Motor neuron (in vitro differentiated cells): Measurements from ENCODE around the gene PRXL2B. TPM values are rescaled to one million over a fixed set of nuclear protein-coding genes. Genes with fewer than 3 reads are reported as not detected.
A peak's percentile ranks its signal among the peaks of the same experiment; 100 is the strongest.
"Not testable (repeated sequence)": the region's sequence is repeated elsewhere in the genome, so short reads cannot be mapped to it uniquely, and the experiment has no call there.

Experiments
- ATAC-seq, 8 experiments: fragments of 200-7000 bp; cut with Tn5 transposase; replicated peaks in 6 of 8; 2 replicates each; pipeline ENCODE4 v1.8.0; 2021; ENCODE audit warnings: mild to moderate bottlenecking in 8 of 8, moderate library complexity in 8 of 8
- H3K27ac ChIP-seq, 2 donors: fragments of 250-450 bp; sonication (Bioruptor Pico); 2 replicates each; pipeline ENCODE4 v1.9.0; 2021; ENCODE audit warnings: antibody characterized with exemption in 2 of 2, mild to moderate bottlenecking in 2 of 2, moderate library complexity in 1 of 2
- H3K4me1 ChIP-seq, 2 donors: fragments of 250-450 bp; sonication (Bioruptor Pico); replicated peaks in 1 of 2; 2 replicates each; pipeline ENCODE4 v1.6.1; 2021; ENCODE audit warnings: antibody characterized with exemption in 2 of 2, mild to moderate bottlenecking in 2 of 2, moderate library complexity in 1 of 2
- H3K4me3 ChIP-seq, 5 donors: fragments of 250-450 bp; sonication (Bioruptor Pico); 2 replicates each; pipeline ENCODE4 v1.9.0; 2021; ENCODE audit warnings: antibody characterized with exemption in 5 of 5, mild to moderate bottlenecking in 5 of 5, moderate library complexity in 4 of 5
- WGBS, 10 experiments: fragments of 450-650 bp; shearing (Covaris generic); methylation state at CpG; one replicate each; pipeline ENCODE4 v1.0.0; 2022; 5-methylcytosine and 5-hydroxymethylcytosine counted together
- in situ Hi-C, 9 experiments: fragments of 400-800 bp; cut with MboI; loops; one replicate each; pipeline ENCODE4 v1.15.0; 2021; ENCODE audit warnings: low sequenced_read_pairs in 9 of 9, low pct_unique_long_range_greater_than_20kb in 2 of 9; ENCODE audit not compliant: unreplicated experiment in 9 of 9
- total RNA-seq, 8 experiments: library from RNA; unstranded; fragments of 300-600 nt; gene quantifications; 2 replicates each; pipeline versions ENCODE4 v1.2.3 to v1.2.4, GENCODE V29; 2022

PRXL2B gene
- total RNA-seq, 8 experiments from 2014 or later: 9.7 to 33.4 (median 18.6) TPM

GRCh38 chr1:2544875-2545640, 41.5 kb upstream of the PRXL2B start:
- H3K4me3 ChIP-seq: peak overlapping the region in 2 of 5 donors; percentile 14 to 26
- peaks cover 85 to 91% of the 10 kb centered on the region in 2 donors for H3K4me1 ChIP-seq
- in situ Hi-C loops: loop anchor here in 5 of 9 experiments (10.0 to 25.0 kb wide), 4 partner anchors 108 to 133 kb away; partner anchors contain the start of gene PEX10 (in 3 of the 5)
- WGBS, 10 experiments: 16 to 76% (median 29%) methylated on average over 1 to 7 of the region's 19 CpGs; no CpG with 5 or more reads in 4 of the 10 experiments
- H3K27ac ChIP-seq: peak overlapping the region; percentile 84 to 94
- no peak for ATAC-seq

- peak; percentile 13 to 70 (median 40) for ATAC-seq
- 0 to 60% methylated on average over 1 of the region's 43 CpGs; no CpG with 5 or more reads in 8 of the 10 experiments for WGBS, 10 experiments
- in situ Hi-C loops: loop anchor here in 5 of 9 experiments (10.0 to 25.0 kb wide), 4 partner anchors 109 to 134 kb away; partner anchors contain the start of gene PEX10 (in 3 of the 5)
- Histone ChIP-seq H3K4me1 (peaks cover 80 to 88% of the 10 kb centered on the region in 2 donors), H3K27ac (peak overlapping the region; percentile 84 to 94), H3K4me3 (peak overlapping the region in 3 of 5 donors; percentile 16 to 31 (median 30))
Observed at GRCh38 chr1:2545754-2546514, 40.6 kb upstream of the PRXL2B start.

GRCh38 chr1:2546515-2547209, 39.9 kb upstream of the PRXL2B start:
- peak overlapping the region; percentile 80 to 92 for H3K27ac ChIP-seq
- peaks cover 78 to 81% of the 10 kb centered on the region in 2 donors for H3K4me1 ChIP-seq
- peak overlapping the region in 3 of 5 donors; percentile 12 to 31 (median 30) for H3K4me3 ChIP-seq
- in situ Hi-C loops: loop anchor here in 5 of 9 experiments (10.0 to 25.0 kb wide), 4 partner anchors 109 to 134 kb away; partner anchors contain the start of gene PEX10 (in 3 of the 5)
- peak; percentile 19 to 66 (median 34) for ATAC-seq
- 3 to 20% (median 5%) methylated on average over 2 to 19 of the region's 52 CpGs; no CpG with 5 or more reads in 5 of the 10 experiments for WGBS, 10 experiments

- H3K4me3 ChIP-seq: peak overlapping the region in 3 of 5 donors; percentile 1 to 31 (median 30)
- peaks cover 76 to 81% of the 10 kb centered on the region in 2 donors for H3K4me1 ChIP-seq
- in situ Hi-C loops: loop anchor here in 5 of 9 experiments (10.0 to 25.0 kb wide), 4 partner anchors 110 to 135 kb away; partner anchors contain the start of gene PEX10 (in 3 of the 5)
- H3K27ac ChIP-seq: peak overlapping the region; percentile 80 to 92
- ATAC-seq: peak in 3 of 8 experiments; percentile 0 to 12 (median 3)
- WGBS, 10 experiments: 10 to 26% (median 20%) methylated on average over 2 to 13 of the region's 27 CpGs; no CpG with 5 or more reads in 7 of the 10 experiments
Observed at GRCh38 chr1:2547210-2548067, 39.1 kb upstream of the PRXL2B start.

- Histone ChIP-seq H3K4me1 (peaks cover 69 to 75% of the 10 kb centered on the region in 2 donors), H3K4me3 (peak overlapping the region in 1 of 5 donors; percentile 30), H3K27ac (peak overlapping the region; percentile 80 to 92)
- in situ Hi-C loops: loop anchor here in 5 of 9 experiments (10.0 to 25.0 kb wide), 4 partner anchors 111 to 136 kb away; partner anchors contain the start of gene PEX10 (in 3 of the 5)
- ATAC-seq: peak; percentile 2 to 15 (median 6)
- 0 to 47% (median 24%) methylated on average over 1 to 13 of the region's 17 CpGs; no CpG with 5 or more reads in 3 of the 10 experiments for WGBS, 10 experiments
Observed at GRCh38 chr1:2548068-2548589, 38.4 kb upstream of the PRXL2B start.

- in situ Hi-C loops: loop anchor here in 5 of 9 experiments (10.0 to 25.0 kb wide), 5 partner anchors 112 to 888 kb away; partner anchors contain the start of gene PEX10 (in 3 of the 5)
- H3K4me3 ChIP-seq, ATAC-seq: not testable (repeated sequence)
- Histone ChIP-seq H3K27ac (peak overlapping the region; percentile 80 to 92), H3K4me1 (peaks cover 61 to 69% of the 10 kb centered on the region in 2 donors)
- WGBS, 10 experiments: 80 to 100% methylated on average over 1 to 2 of the region's 28 CpGs; no CpG with 5 or more reads in 8 of the 10 experiments
Observed at GRCh38 chr1:2549367-2550029, 37.1 kb upstream of the PRXL2B start.

GRCh38 chr1:2550309-2550861, 36.2 kb upstream of the PRXL2B start:
- not testable (repeated sequence) for H3K27ac ChIP-seq, H3K4me3 ChIP-seq
- ATAC-seq: peak in 3 of 8 experiments; percentile 2 to 5 (median 3)
- peaks cover 56 to 64% of the 10 kb centered on the region in 2 donors for H3K4me1 ChIP-seq
- in situ Hi-C loops: loop anchor here in 1 of 9 experiments (25.0 kb wide), 1 partner anchor 887 kb away; no protein-coding TSS in a partner anchor
- no CpG with 5 or more reads among the region's 12 CpGs for WGBS, 10 experiments

GRCh38 chr1:2551544-2551943, 35.0 kb upstream of the PRXL2B start:
- peaks cover 59 to 67% of the 10 kb centered on the region in 2 donors for H3K4me1 ChIP-seq
- ATAC-seq, H3K4me3 ChIP-seq, H3K27ac ChIP-seq: not testable (repeated sequence)
- 82 to 100% (median 100%) methylated on average over 1 to 5 of the region's 9 CpGs; no CpG with 5 or more reads in 7 of the 10 experiments for WGBS, 10 experiments
- in situ Hi-C loops: loop anchor here in 1 of 9 experiments (25.0 kb wide), 1 partner anchor 886 kb away; no protein-coding TSS in a partner anchor

- H3K4me1 ChIP-seq: peaks cover 59 to 63% of the 10 kb centered on the region in 2 donors
- in situ Hi-C loops: loop anchor here in 1 of 9 experiments (25.0 kb wide), 1 partner anchor 885 kb away; no protein-coding TSS in a partner anchor
- ATAC-seq: no peak
- WGBS, 10 experiments: 85 to 86% methylated on average over 10 to 17 of the region's 26 CpGs; no CpG with 5 or more reads in 8 of the 10 experiments
- H3K27ac ChIP-seq: no peak overlapping the region
- H3K4me3 ChIP-seq: no peak overlapping the region
Observed at GRCh38 chr1:2552189-2552588, 34.4 kb upstream of the PRXL2B start.

- peaks cover 51 to 54% of the 10 kb centered on the region in 2 donors for H3K4me1 ChIP-seq
- in situ Hi-C loops: loop anchor here in 1 of 9 experiments (25.0 kb wide), 1 partner anchor 884 kb away; no protein-coding TSS in a partner anchor
- not testable (repeated sequence) for ATAC-seq, H3K4me3 ChIP-seq, H3K27ac ChIP-seq
- no CpG with 5 or more reads among the region's 9 CpGs for WGBS, 10 experiments
Observed at GRCh38 chr1:2553076-2553475, 33.5 kb upstream of the PRXL2B start.
